Measurements from ENCODE around the gene OR5M3.

The OR5M3 gene

GRCh38 chr11:56473252-56473651 lies at the start of gene OR5M3:
TSS of gene OR5M3 (minus strand) at chr11:56473352. CDS start at chr11:56470497, 2,855 bp downstream.
- no peak within 1 kb of the TSS for H3K4me3 ChIP-seq
- DNase-seq (ENCODE audit: low spot score) = no peak
- no peak for TF ChIP-seq CTCF (IDR thresholded peaks at IDR 0.05)

GRCh38 chr11:56522008-56522407 lies 48.9 kb upstream of the OR5M3 start:
- H3K27ac ChIP-seq = no peak overlapping the region
- no peak for DNase-seq (ENCODE audit: low spot score)
- no peak overlapping the region for H3K4me3 ChIP-seq
- TF ChIP-seq CTCF (IDR thresholded peaks at IDR 0.05) = no peak

More at GRCh38 chr11:56473252-56473651, at the start of gene OR5M3:
- H3K27ac ChIP-seq = no peak within 1 kb of the TSS

- no peak for TF ChIP-seq CTCF (IDR thresholded peaks at IDR 0.05)
- Histone ChIP-seq H3K27ac (no peak overlapping the region), H3K4me3 (no peak overlapping the region)
- DNase-seq (ENCODE audit: low spot score) = no peak
Observed at GRCh38 chr11:56513280-56513679, 40.1 kb upstream of the OR5M3 start.

GRCh38 chr11:56509439-56509838 lies 36.3 kb upstream of the OR5M3 start:
- no peak overlapping the region for H3K27ac ChIP-seq
- DNase-seq (ENCODE audit: low spot score) = no peak
- TF ChIP-seq CTCF (IDR thresholded peaks at IDR 0.05) = no peak
- H3K4me3 ChIP-seq = no peak overlapping the region

DNA sequence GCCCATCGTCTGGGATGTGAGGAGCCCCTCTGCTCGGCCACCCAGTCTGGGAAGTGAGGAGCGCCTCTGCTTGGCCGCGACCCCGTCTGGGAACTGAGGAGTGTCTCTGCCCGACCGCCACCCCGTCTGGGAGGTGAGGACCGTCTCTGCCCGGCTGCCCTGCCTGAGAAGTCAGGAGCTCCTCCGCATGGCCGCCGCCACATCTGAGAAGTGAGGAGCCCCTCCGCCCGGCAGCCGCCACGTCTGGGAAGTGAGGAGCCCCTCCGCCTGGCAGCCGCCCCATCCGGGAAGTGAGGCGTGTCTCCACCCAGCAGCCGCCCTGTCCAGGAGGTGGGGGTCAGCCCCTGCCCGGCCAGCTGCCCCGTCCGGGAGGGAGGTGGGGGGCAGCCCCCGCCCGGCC lies 23.9 kb upstream of the OR5M3 start:
- no peak for DNase-seq (ENCODE audit: low spot score)
- no peak for TF ChIP-seq CTCF (IDR thresholded peaks at IDR 0.05)
- Histone ChIP-seq H3K27ac (no peak overlapping the region), H3K4me3 (no peak overlapping the region)

GRCh38 chr11:56495117-56495516 lies 22.0 kb upstream of the OR5M3 start:
- TF ChIP-seq CTCF (IDR thresholded peaks at IDR 0.05) = no peak
- no peak for DNase-seq (ENCODE audit: low spot score)
- Histone ChIP-seq H3K27ac (no peak overlapping the region), H3K4me3 (no peak overlapping the region)

DNA sequence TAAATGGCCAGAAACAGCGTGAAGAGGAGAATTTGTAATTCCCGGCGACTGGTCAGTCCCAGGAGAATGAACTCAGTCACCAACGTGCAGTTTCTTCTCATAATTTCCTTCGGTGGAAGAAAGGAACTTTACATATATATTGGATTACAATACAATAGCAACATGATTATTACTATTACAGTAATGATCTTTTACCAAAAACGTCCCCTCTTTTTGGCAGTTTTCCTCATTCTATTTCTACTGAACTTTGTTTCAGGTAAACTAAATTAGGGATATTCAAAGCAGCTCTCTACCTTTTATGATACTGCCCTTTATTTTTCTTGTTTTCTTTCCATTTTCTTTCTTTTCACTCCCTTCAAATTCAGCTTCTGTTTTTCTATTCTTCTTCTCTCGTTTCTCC lies 18.1 kb upstream of the OR5M3 start, which contains the start of gene OR5M8:
TSS of gene OR5M8 (minus strand) at position 101 of the 400 bp plus-strand sequence. CDS start at position 101, 0 bp downstream.
- TF ChIP-seq CTCF (IDR thresholded peaks at IDR 0.05) = no peak
- no peak within 1 kb of the TSS for H3K27ac ChIP-seq
- H3K4me3 ChIP-seq = no peak within 1 kb of the TSS
- no peak for DNase-seq (ENCODE audit: low spot score)

Data from coronary artery (tissue), 2 donors.